GM12892 (cell line): ENCODE measurements around the gene DIS3L.
"Not testable (repeated sequence)": the region's sequence is repeated elsewhere in the genome, so short reads cannot be mapped to it uniquely, and the experiment has no call there.

ENCODE experiments used
- DNase-seq: peaks from one replicate; pipeline ENCODE4 v3.0.0; 2011; ENCODE audit not compliant: insufficient read length
- FAIRE-seq: peaks from 2 replicates; lab custom pipeline; 2011; peaks lifted over from hg19 to GRCh38; lab: Jason Lieb, UNC
- POLR2A ChIP-seq: IDR thresholded peaks from 2 replicates; pipeline ENCODE4 v1.6.1; 2011; ENCODE audit warnings: low read depth, low read length, control low read depth
- POLR2AphosphoS5 ChIP-seq: IDR thresholded peaks from 2 replicates; pipeline ENCODE4 v1.6.1; 2011; ENCODE audit warnings: low read depth, low read length, control low read depth
- TAF1 ChIP-seq: IDR thresholded peaks from 2 replicates; pipeline ENCODE4 v1.6.1; 2011; ENCODE audit warnings: low read depth, mild to moderate bottlenecking, control low read depth, low read length, borderline replicate concordance

The DIS3L gene

GRCh38 chr15:66296186-66296585 lies 2.8 kb downstream of the DIS3L start:
- TF ChIP-seq TAF1: no peak
- TF ChIP-seq POLR2AphosphoS5: no peak
- TF ChIP-seq POLR2A: no peak
- DNase-seq (no peak), FAIRE-seq (no peak)

GRCh38 chr15:66298803-66299251 lies 5.5 kb downstream of the DIS3L start:
- FAIRE-seq (no peak), DNase-seq (no peak)
- TF ChIP-seq TAF1 (no peak), POLR2A (no peak), POLR2AphosphoS5 (no peak)

- no peak for FAIRE-seq
- TF ChIP-seq POLR2A (no peak), TAF1 (no peak), POLR2AphosphoS5 (no peak)
- DNase-seq: no peak
These were observed 9.3 kb downstream of the DIS3L start for GRCh38 chr15:66302489-66303278.

- FAIRE-seq, DNase-seq: not testable (repeated sequence)
These were observed 11.1 kb downstream of the DIS3L start for GRCh38 chr15:66304425-66304824.

GRCh38 chr15:66306381-66306780 lies 13.0 kb downstream of the DIS3L start:
- TF ChIP-seq POLR2AphosphoS5: no peak
- TF ChIP-seq TAF1: no peak
- no peak for TF ChIP-seq POLR2A
- DNase-seq (no peak), FAIRE-seq (no peak)

GRCh38 chr15:66308531-66308930 lies 15.2 kb downstream of the DIS3L start:
- TF ChIP-seq POLR2AphosphoS5: no peak
- no peak for TF ChIP-seq TAF1
- no peak for TF ChIP-seq POLR2A
- no peak for FAIRE-seq
- DNase-seq: no peak

- TF ChIP-seq TAF1 (no peak), POLR2A (no peak), POLR2AphosphoS5 (no peak)
- DNase-seq (no peak), FAIRE-seq (no peak)
These were observed 16.5 kb downstream of the DIS3L start for GRCh38 chr15:66309828-66310227.

- DNase-seq (no peak), FAIRE-seq (no peak)
These were observed 17.4 kb downstream of the DIS3L start for GRCh38 chr15:66310786-66311185.

GRCh38 chr15:66312144-66312543 lies 18.8 kb downstream of the DIS3L start:
- FAIRE-seq: no peak
- no peak for TF ChIP-seq TAF1
- no peak for DNase-seq

More at GRCh38 chr15:66310786-66311185, 17.4 kb downstream of the DIS3L start:
- TF ChIP-seq TAF1 (no peak), POLR2A (no peak), POLR2AphosphoS5 (no peak)

GRCh38 chr15:66323312-66323928 lies 30.1 kb downstream of the DIS3L start:
- FAIRE-seq: no peak
- DNase-seq: no peak
- TF ChIP-seq POLR2AphosphoS5 (no peak), TAF1 (no peak), POLR2A (no peak)

GRCh38 chr15:66326051-66326450 lies 32.7 kb downstream of the DIS3L start:
- FAIRE-seq: no peak

GRCh38 chr15:66327736-66328135 lies 34.4 kb downstream of the DIS3L start:
- DNase-seq: no peak
- no peak for FAIRE-seq
- no peak for TF ChIP-seq POLR2AphosphoS5

More at GRCh38 chr15:66326051-66326450, 32.7 kb downstream of the DIS3L start:
- TF ChIP-seq POLR2A (no peak), POLR2AphosphoS5 (no peak), TAF1 (no peak)
- no peak for DNase-seq

GRCh38 chr15:66328771-66329170 lies 35.4 kb downstream of the DIS3L start:
- DNase-seq (no peak), FAIRE-seq (peak; percentile 24)
- no peak for TF ChIP-seq POLR2A
- TF ChIP-seq POLR2AphosphoS5: no peak
- TF ChIP-seq TAF1: no peak

- FAIRE-seq, DNase-seq: not testable (repeated sequence)
These were observed 55.2 kb downstream of the DIS3L start for GRCh38 chr15:66348530-66348929.
